Measurements from ENCODE around the gene TSPAN32.
"Not testable (repeated sequence)": the region's sequence is repeated elsewhere in the genome, so short reads cannot be mapped to it uniquely, and the experiment has no call there.

The TSPAN32 gene

GRCh38 chr11:2348986-2349385, 47.2 kb downstream of the TSPAN32 start:
- H3K4me3 ChIP-seq (ENCODE audit: low read length), result no peak overlapping the region
- H3K9me3 ChIP-seq (ENCODE audit: control insufficient read depth, low read length), result no peaks in the 10 kb centered on the region
- no peaks in the 10 kb centered on the region for H3K36me3 ChIP-seq (ENCODE audit: control insufficient read depth, insufficient read depth, low read length)
- no peaks in the 10 kb centered on the region for H3K4me1 ChIP-seq (ENCODE audit: control insufficient read depth, insufficient read depth, low read length)
- no peak overlapping the region for H3K9ac ChIP-seq (ENCODE audit: low read length)
- H3K27me3 ChIP-seq (ENCODE audit: control insufficient read depth, insufficient read depth, low read length), result no peaks in the 10 kb centered on the region

DNA sequence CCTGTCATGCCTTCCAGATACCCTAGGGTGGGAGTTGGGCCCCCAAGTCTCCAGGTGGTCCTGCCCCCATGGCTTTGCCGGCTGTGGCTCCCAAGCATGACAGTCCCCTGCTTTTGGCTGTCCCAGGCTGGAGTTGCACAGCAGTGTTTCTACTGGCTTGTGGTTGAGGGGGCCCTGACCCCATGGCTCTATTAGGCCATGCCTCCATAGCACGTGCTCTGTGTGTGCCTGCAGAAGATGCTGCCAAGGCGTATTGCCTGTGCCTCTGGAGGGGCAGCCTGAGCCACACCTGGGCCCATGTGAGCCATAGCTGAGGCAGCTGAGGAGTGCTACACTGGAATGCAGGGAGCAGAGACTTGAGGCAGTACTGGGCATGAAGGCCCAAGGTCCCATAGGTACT, 49.9 kb downstream of the TSPAN32 start:
- Histone ChIP-seq H3K27me3 (ENCODE audit: control insufficient read depth, insufficient read depth, low read length) (no peaks in the 10 kb centered on the region), H3K36me3 (ENCODE audit: control insufficient read depth, insufficient read depth, low read length) (no peaks in the 10 kb centered on the region), H3K4me3 (ENCODE audit: low read length) (no peak overlapping the region), H3K9ac (ENCODE audit: low read length) (no peak overlapping the region), H3K4me1 (ENCODE audit: control insufficient read depth, insufficient read depth, low read length) (no peaks in the 10 kb centered on the region), H3K9me3 (ENCODE audit: control insufficient read depth, low read length) (no peaks in the 10 kb centered on the region)

- no peaks in the 10 kb centered on the region for H3K27me3 ChIP-seq (ENCODE audit: control insufficient read depth, insufficient read depth, low read length)
- no peaks in the 10 kb centered on the region for H3K4me1 ChIP-seq (ENCODE audit: control insufficient read depth, insufficient read depth, low read length)
- H3K9ac ChIP-seq (ENCODE audit: low read length), result no peak overlapping the region
- H3K36me3 ChIP-seq (ENCODE audit: control insufficient read depth, insufficient read depth, low read length), result no peaks in the 10 kb centered on the region
- no peak overlapping the region for H3K4me3 ChIP-seq (ENCODE audit: low read length)
- no peaks in the 10 kb centered on the region for H3K9me3 ChIP-seq (ENCODE audit: control insufficient read depth, low read length)
Observed at GRCh38 chr11:2352420-2352819, 50.6 kb downstream of the TSPAN32 start.

DNA sequence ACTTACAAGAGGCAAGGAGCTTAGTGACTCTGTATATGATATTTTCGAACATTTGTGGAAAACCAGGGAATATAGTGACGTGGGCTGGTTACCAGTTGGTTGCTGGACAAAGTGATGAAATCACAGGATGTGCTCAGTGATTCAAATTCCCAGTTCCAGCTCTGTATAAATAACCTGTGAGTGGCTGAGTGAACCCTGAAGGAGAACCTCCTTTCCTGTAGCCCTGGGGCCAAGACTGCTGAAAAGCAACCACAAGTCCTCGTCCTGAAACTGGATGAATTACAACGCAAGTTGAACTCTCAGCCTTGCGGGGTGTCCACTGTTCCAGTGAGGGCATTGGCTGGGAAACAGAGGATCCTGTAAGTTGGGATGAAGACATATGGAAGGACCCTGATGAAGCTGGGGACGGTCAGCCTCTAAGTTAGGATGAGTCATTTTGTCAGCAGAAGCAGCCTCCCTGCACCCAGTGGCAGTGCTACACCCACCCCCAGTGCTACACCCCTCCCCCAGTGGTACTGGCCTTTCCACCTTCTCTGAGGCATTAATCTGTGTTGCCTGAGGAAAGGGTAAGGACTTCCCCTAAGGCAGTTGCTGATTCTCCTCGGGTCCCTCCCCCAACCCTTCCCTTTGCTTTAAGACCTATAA, 53.3 kb downstream of the TSPAN32 start:
- Histone ChIP-seq H3K9ac (ENCODE audit: low read length) (no peak overlapping the region), H3K36me3 (ENCODE audit: control insufficient read depth, insufficient read depth, low read length) (no peaks in the 10 kb centered on the region), H3K27me3 (ENCODE audit: control insufficient read depth, insufficient read depth, low read length) (no peaks in the 10 kb centered on the region), H3K9me3 (ENCODE audit: control insufficient read depth, low read length) (no peaks in the 10 kb centered on the region), H3K4me1 (ENCODE audit: control insufficient read depth, insufficient read depth, low read length) (no peaks in the 10 kb centered on the region), H3K4me3 (ENCODE audit: low read length) (no peak overlapping the region)

GRCh38 chr11:2357246-2357645, 55.4 kb downstream of the TSPAN32 start:
- Histone ChIP-seq H3K4me3 (ENCODE audit: low read length) (no peak overlapping the region), H3K36me3 (ENCODE audit: control insufficient read depth, insufficient read depth, low read length) (no peaks in the 10 kb centered on the region), H3K9ac (ENCODE audit: low read length) (no peak overlapping the region), H3K27me3 (ENCODE audit: control insufficient read depth, insufficient read depth, low read length) (no peaks in the 10 kb centered on the region), H3K4me1 (ENCODE audit: control insufficient read depth, insufficient read depth, low read length) (no peaks in the 10 kb centered on the region), H3K9me3 (ENCODE audit: control insufficient read depth, low read length) (no peaks in the 10 kb centered on the region)

DNA sequence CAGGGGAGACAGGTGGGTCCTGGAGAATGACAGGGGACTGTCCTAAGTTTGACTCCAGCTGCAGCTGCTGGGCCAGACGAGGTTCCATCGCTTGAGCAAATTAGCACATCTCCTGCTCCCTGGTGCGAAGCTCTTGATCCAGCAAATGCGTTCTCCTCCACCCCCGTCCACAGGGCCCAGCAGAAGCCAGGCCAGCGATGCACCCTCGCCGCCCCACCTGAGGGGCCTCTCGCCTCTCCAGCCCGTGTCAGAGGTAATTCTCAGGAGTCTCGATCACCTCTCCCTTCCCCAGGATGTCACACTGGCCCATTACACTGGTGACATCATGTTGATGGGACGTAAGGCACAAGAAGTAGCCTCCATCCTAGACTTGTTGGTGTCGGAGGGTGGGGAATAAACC, 55.8 kb downstream of the TSPAN32 start:
- not testable (repeated sequence) for H3K9ac ChIP-seq (ENCODE audit: low read length); H3K36me3 ChIP-seq (ENCODE audit: control insufficient read depth, insufficient read depth, low read length); H3K27me3 ChIP-seq (ENCODE audit: control insufficient read depth, insufficient read depth, low read length); H3K4me3 ChIP-seq (ENCODE audit: low read length); H3K4me1 ChIP-seq (ENCODE audit: control insufficient read depth, insufficient read depth, low read length); H3K9me3 ChIP-seq (ENCODE audit: control insufficient read depth, low read length)

DNA sequence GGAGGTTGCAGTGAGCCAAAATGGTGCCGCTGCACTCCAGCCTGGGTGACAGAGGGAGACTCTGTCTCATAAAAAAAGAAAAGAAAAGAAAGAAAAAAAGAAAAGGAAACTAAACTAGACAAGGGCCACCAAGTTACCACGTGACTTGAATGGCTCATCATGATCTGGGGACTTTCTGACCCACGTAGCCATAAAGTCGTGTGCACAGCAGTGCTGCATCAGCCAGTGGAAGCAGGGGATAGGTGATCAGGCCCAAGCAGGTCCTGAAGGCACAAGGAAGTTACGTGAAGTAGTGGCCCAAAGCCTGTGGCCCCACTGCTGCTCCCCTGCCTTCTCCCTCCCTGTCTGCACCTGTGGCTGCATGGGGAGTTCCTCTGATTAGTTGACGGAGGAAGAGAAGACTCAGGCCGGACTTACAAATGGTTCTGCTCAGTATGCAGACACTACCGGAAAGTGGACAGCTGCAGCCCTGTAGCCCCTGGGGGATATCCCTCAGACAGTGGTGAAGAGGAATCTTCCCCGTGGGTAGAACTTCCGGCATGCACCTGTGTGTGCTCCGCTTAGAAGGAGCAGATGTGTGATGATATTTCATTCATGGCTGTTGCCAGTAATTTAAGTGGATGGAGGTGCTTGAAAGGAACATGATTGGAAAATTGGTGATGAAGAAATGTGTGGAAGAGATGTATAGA, 57.1 kb downstream of the TSPAN32 start:
- Histone ChIP-seq H3K36me3 (ENCODE audit: control insufficient read depth, insufficient read depth, low read length) (no peaks in the 10 kb centered on the region), H3K27me3 (ENCODE audit: control insufficient read depth, insufficient read depth, low read length) (no peaks in the 10 kb centered on the region), H3K4me1 (ENCODE audit: control insufficient read depth, insufficient read depth, low read length) (no peaks in the 10 kb centered on the region), H3K9ac (ENCODE audit: low read length) (no peak overlapping the region), H3K9me3 (ENCODE audit: control insufficient read depth, low read length) (no peaks in the 10 kb centered on the region), H3K4me3 (ENCODE audit: low read length) (no peak overlapping the region)

GRCh38 chr11:2359557-2359956, 57.7 kb downstream of the TSPAN32 start:
- Histone ChIP-seq H3K4me1 (ENCODE audit: control insufficient read depth, insufficient read depth, low read length) (no peaks in the 10 kb centered on the region), H3K36me3 (ENCODE audit: control insufficient read depth, insufficient read depth, low read length) (no peaks in the 10 kb centered on the region), H3K9me3 (ENCODE audit: control insufficient read depth, low read length) (no peaks in the 10 kb centered on the region), H3K9ac (ENCODE audit: low read length) (no peak overlapping the region), H3K4me3 (ENCODE audit: low read length) (no peak overlapping the region), H3K27me3 (ENCODE audit: control insufficient read depth, insufficient read depth, low read length) (no peaks in the 10 kb centered on the region)

GRCh38 chr11:2360081-2360642, 58.3 kb downstream of the TSPAN32 start:
- Histone ChIP-seq H3K4me3 (ENCODE audit: low read length) (no peak overlapping the region), H3K27me3 (ENCODE audit: control insufficient read depth, insufficient read depth, low read length) (no peaks in the 10 kb centered on the region), H3K36me3 (ENCODE audit: control insufficient read depth, insufficient read depth, low read length) (no peaks in the 10 kb centered on the region)

GRCh38 chr11:2361565-2361964, 59.8 kb downstream of the TSPAN32 start:
- H3K4me3 ChIP-seq (ENCODE audit: low read length), result no peak overlapping the region
- H3K4me1 ChIP-seq (ENCODE audit: control insufficient read depth, insufficient read depth, low read length), result no peaks in the 10 kb centered on the region
- H3K9me3 ChIP-seq (ENCODE audit: control insufficient read depth, low read length), result no peaks in the 10 kb centered on the region
- H3K9ac ChIP-seq (ENCODE audit: low read length), result no peak overlapping the region
- no peaks in the 10 kb centered on the region for H3K36me3 ChIP-seq (ENCODE audit: control insufficient read depth, insufficient read depth, low read length)
- H3K27me3 ChIP-seq (ENCODE audit: control insufficient read depth, insufficient read depth, low read length), result no peaks in the 10 kb centered on the region

More at GRCh38 chr11:2360081-2360642, 58.3 kb downstream of the TSPAN32 start:
- no peaks in the 10 kb centered on the region for H3K9me3 ChIP-seq (ENCODE audit: control insufficient read depth, low read length)
- no peaks in the 10 kb centered on the region for H3K4me1 ChIP-seq (ENCODE audit: control insufficient read depth, insufficient read depth, low read length)
- no peak overlapping the region for H3K9ac ChIP-seq (ENCODE audit: low read length)

DNA sequence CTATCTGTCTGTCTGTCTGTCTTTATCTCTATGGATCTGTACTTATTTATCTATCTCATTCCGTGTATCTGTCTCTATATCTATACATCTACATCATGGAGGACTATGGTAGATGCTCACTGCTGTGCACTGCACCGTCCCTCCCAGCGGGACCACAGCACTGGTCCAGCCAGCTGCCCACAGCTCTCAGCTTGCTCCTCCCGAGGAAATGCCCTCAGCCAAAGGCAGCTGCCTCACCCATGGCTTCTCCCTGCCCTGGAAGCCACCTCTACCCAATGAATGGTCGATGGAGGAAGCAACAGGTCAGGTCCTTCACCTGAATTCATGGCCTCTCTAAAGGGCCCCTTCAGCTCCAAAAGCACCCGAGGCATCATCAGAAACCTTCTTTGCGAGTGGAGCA, 60.6 kb downstream of the TSPAN32 start:
- no peaks in the 10 kb centered on the region for H3K4me1 ChIP-seq (ENCODE audit: control insufficient read depth, insufficient read depth, low read length)
- H3K4me3 ChIP-seq (ENCODE audit: low read length), result no peak overlapping the region
- H3K36me3 ChIP-seq (ENCODE audit: control insufficient read depth, insufficient read depth, low read length), result no peaks in the 10 kb centered on the region
- no peak overlapping the region for H3K9ac ChIP-seq (ENCODE audit: low read length)
- no peaks in the 10 kb centered on the region for H3K27me3 ChIP-seq (ENCODE audit: control insufficient read depth, insufficient read depth, low read length)
- H3K9me3 ChIP-seq (ENCODE audit: control insufficient read depth, low read length), result no peaks in the 10 kb centered on the region

DNA sequence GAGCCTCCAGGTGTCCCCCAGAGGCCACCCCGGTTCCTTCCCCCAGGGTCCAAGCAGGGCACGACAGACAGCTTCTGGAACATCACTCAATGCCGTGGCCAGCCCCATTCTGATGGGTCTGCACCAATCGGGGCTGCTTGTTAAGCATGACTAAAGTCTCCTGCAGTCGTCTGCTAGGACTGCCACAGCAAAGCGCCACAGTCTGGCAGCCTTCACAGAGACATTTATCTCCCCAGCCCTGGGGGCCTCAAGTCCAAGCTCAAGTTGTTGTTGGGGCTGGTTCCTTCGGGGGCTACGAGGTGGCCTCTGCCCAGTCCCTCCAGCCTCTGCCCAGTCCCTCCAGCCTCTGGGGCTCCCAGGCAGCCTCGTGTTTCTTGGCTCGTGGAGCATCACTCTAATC, 61.3 kb downstream of the TSPAN32 start:
- Histone ChIP-seq H3K27me3 (ENCODE audit: control insufficient read depth, insufficient read depth, low read length) (no peaks in the 10 kb centered on the region), H3K4me3 (ENCODE audit: low read length) (no peak overlapping the region), H3K9ac (ENCODE audit: low read length) (no peak overlapping the region), H3K36me3 (ENCODE audit: control insufficient read depth, insufficient read depth, low read length) (no peaks in the 10 kb centered on the region), H3K4me1 (ENCODE audit: control insufficient read depth, insufficient read depth, low read length) (no peaks in the 10 kb centered on the region), H3K9me3 (ENCODE audit: control insufficient read depth, low read length) (no peaks in the 10 kb centered on the region)

Data from mucosa of stomach (tissue), 1 donor.